GM23248 (cell line): Measurements from ENCODE around the gene EPG5.

Source experiments
- EZH2 ChIP-seq: fragments of 200-600 bp; sonication (generic); IDR thresholded peaks from 2 replicates; pipeline ENCODE4 v1.6.1; 2018; ENCODE audit warnings: antibody characterized with exemption, mild to moderate bottlenecking; ENCODE audit not compliant: insufficient read depth, poor library complexity, severe bottlenecking
- EZH2phosphoT487 ChIP-seq: fragments of 200-600 bp; sonication (generic); IDR thresholded peaks from 2 replicates; pipeline ENCODE4 v1.6.1; 2018; ENCODE audit warnings: antibody characterized with exemption, moderate library complexity, mild to moderate bottlenecking, low read depth; ENCODE audit not compliant: insufficient read depth

- TF ChIP-seq EZH2 (no peak), EZH2phosphoT487 (no peak)
Observed at GRCh38 chr18:45847119-45847518, 120.0 kb downstream of the EPG5 start.
